Measurements from ENCODE around the gene NUDT10. TPM values are rescaled to one million over a fixed set of nuclear protein-coding genes. Genes with fewer than 3 reads are reported as not detected.

NUDT10 gene
- total and polyA plus RNA-seq, 5 donors, result 0.17 to 1.2 (median 0.54) TPM

Other genes with a start within 250 kb of the NUDT10 start
- under 1 TPM; 0.20 to 0.22 (median 0.20) TPM for gene NUDT11, start 163.8 kb downstream of the NUDT10 start, total RNA-seq
- 0.20 TPM for gene NUDT11, start 163.8 kb downstream of the NUDT10 start, polyA plus RNA-seq